ENCODE results near the gene AQP5.

GRCh38 chr12:49967777-49968250 lies 6.1 kb downstream of the AQP5 start:
- TF ChIP-seq CTCF (IDR thresholded peaks at IDR 0.05; ENCODE audit: control extremely low read depth in 1 of 3, insufficient read depth in 1 of 3, low read depth in 1 of 3, low read length in 3 of 3), result no peak
- TF ChIP-seq EP300 (IDR thresholded peaks at IDR 0.05; ENCODE audit: borderline replicate concordance in 1 of 2, low read depth in 2 of 2, low read length in 2 of 2), result no peak

All from H1 (cell line).